ENCODE measurements around the gene CFAP73.

CFAP73 gene

GRCh38 chr12:113171543-113171942 is 22.0 kb downstream of the CFAP73 start:
- peak overlapping the region; percentile 86 for H3K4me2 ChIP-seq
- peak overlapping the region; percentile 94 for H3K27ac ChIP-seq
- H3K4me1 ChIP-seq = peaks cover 86% of the 10 kb centered on the region
- H3K4me3 ChIP-seq = peak overlapping the region; percentile 23
- H4K20me1 ChIP-seq = no peaks in the 10 kb centered on the region
- H3K36me3 ChIP-seq = peaks cover 85% of the 10 kb centered on the region
- peak; percentile 72 for TF ChIP-seq Cebpa-rat (IDR thresholded peaks at IDR 0.05)
- H3K9me3 ChIP-seq = no peaks in the 10 kb centered on the region
- peak overlapping the region; percentile 79 for H3K9ac ChIP-seq
- H3K27me3 ChIP-seq = no peaks in the 10 kb centered on the region

GRCh38 chr12:113172185-113172584 is 22.7 kb downstream of the CFAP73 start:
- peaks cover 84% of the 10 kb centered on the region for H3K4me1 ChIP-seq
- H3K4me2 ChIP-seq = peak overlapping the region; percentile 86
- H4K20me1 ChIP-seq = no peaks in the 10 kb centered on the region
- no peaks in the 10 kb centered on the region for H3K27me3 ChIP-seq
- peaks cover 6% of the 10 kb centered on the region for H3K9me3 ChIP-seq
- peak overlapping the region; percentile 94 for H3K27ac ChIP-seq
- peak overlapping the region; percentile 26; the same call in 1 of the 2 replicates for H3K4me3 ChIP-seq
- H3K9ac ChIP-seq = peak overlapping the region; percentile 79
- peaks cover 85% of the 10 kb centered on the region for H3K36me3 ChIP-seq
- TF ChIP-seq Cebpa-rat (IDR thresholded peaks at IDR 0.05) = no peak

- Histone ChIP-seq H3K9me3 (peaks cover 14% of the 10 kb centered on the region), H3K4me2 (peak overlapping the region; percentile 86), H3K27me3 (no peaks in the 10 kb centered on the region), H4K20me1 (no peaks in the 10 kb centered on the region), H3K4me1 (peaks cover 77% of the 10 kb centered on the region), H3K4me3 (peak overlapping the region; percentile 46), H3K27ac (peak overlapping the region; percentile 94), H3K36me3 (peaks cover 85% of the 10 kb centered on the region), H3K9ac (peak overlapping the region; percentile 79)
- TF ChIP-seq Cebpa-rat (IDR thresholded peaks at IDR 0.05) = no peak
Measured at GRCh38 chr12:113173081-113173698, 23.7 kb downstream of the CFAP73 start.

- H3K4me1 ChIP-seq = peaks cover 73% of the 10 kb centered on the region
- no peaks in the 10 kb centered on the region for H3K27me3 ChIP-seq
- peak overlapping the region; percentile 86 for H3K4me2 ChIP-seq
- peaks cover 14% of the 10 kb centered on the region for H3K9me3 ChIP-seq
- H3K9ac ChIP-seq = peak overlapping the region; percentile 79
- H3K36me3 ChIP-seq = peaks cover 85% of the 10 kb centered on the region
- peak overlapping the region; percentile 94 for H3K27ac ChIP-seq
- H4K20me1 ChIP-seq = 0 out of 2 replicates have a peak, but pooled peaks cover 2% of the 10 kb centered on the region
- peak overlapping the region; percentile 50 for H3K4me3 ChIP-seq
- TF ChIP-seq Cebpa-rat (IDR thresholded peaks at IDR 0.05) = no peak
Measured at GRCh38 chr12:113174461-113175384, 25.2 kb downstream of the CFAP73 start.

GRCh38 chr12:113179023-113179422 is 29.5 kb downstream of the CFAP73 start:
- TF ChIP-seq Cebpa-rat (IDR thresholded peaks at IDR 0.05) = no peak
- no peak overlapping the region for H3K4me3 ChIP-seq
- H3K4me1 ChIP-seq = peaks cover 47% of the 10 kb centered on the region
- H3K9me3 ChIP-seq = peaks cover 14% of the 10 kb centered on the region
- peak overlapping the region; percentile 16; the same call in 1 of the 2 replicates for H3K27ac ChIP-seq
- peaks cover 89% of the 10 kb centered on the region for H3K36me3 ChIP-seq
- H3K27me3 ChIP-seq = no peaks in the 10 kb centered on the region
- H3K9ac ChIP-seq = 0 out of 2 replicates have a peak overlapping the region, but pooled peaks have one; percentile 19
- peaks cover 43% of the 10 kb centered on the region for H4K20me1 ChIP-seq
- no peak overlapping the region for H3K4me2 ChIP-seq

GRCh38 chr12:113180333-113180732 is 30.8 kb downstream of the CFAP73 start:
- Histone ChIP-seq H3K4me1 (peaks cover 38% of the 10 kb centered on the region), H3K27ac (no peak overlapping the region), H4K20me1 (peaks cover 47% of the 10 kb centered on the region), H3K9ac (no peak overlapping the region), H3K36me3 (peaks cover 78% of the 10 kb centered on the region), H3K4me3 (no peak overlapping the region), H3K27me3 (no peaks in the 10 kb centered on the region), H3K4me2 (no peak overlapping the region), H3K9me3 (peaks cover 14% of the 10 kb centered on the region)
- no peak for TF ChIP-seq Cebpa-rat (IDR thresholded peaks at IDR 0.05)

- Histone ChIP-seq H3K27me3 (no peaks in the 10 kb centered on the region), H3K36me3 (peaks cover 71% of the 10 kb centered on the region), H3K4me3 (no peak overlapping the region), H3K4me2 (no peak overlapping the region), H3K4me1 (peaks cover 47% of the 10 kb centered on the region), H3K27ac (no peak overlapping the region), H3K9me3 (peaks cover 10% of the 10 kb centered on the region), H4K20me1 (peaks cover 58% of the 10 kb centered on the region), H3K9ac (no peak overlapping the region)
- TF ChIP-seq Cebpa-rat (IDR thresholded peaks at IDR 0.05) = no peak
Measured at GRCh38 chr12:113181975-113182374, 32.5 kb downstream of the CFAP73 start.

- Histone ChIP-seq H3K4me3 (no peak overlapping the region), H3K4me2 (peak overlapping the region; percentile 84; the same call in 1 of the 2 replicates), H4K20me1 (peaks cover 67% of the 10 kb centered on the region), H3K36me3 (peaks cover 66% of the 10 kb centered on the region), H3K9ac (no peak overlapping the region), H3K27ac (no peak overlapping the region), H3K4me1 (peaks cover 56% of the 10 kb centered on the region), H3K27me3 (no peaks in the 10 kb centered on the region), H3K9me3 (no peaks in the 10 kb centered on the region)
- TF ChIP-seq Cebpa-rat (IDR thresholded peaks at IDR 0.05) = no peak
Measured at GRCh38 chr12:113183030-113183589, 33.6 kb downstream of the CFAP73 start.

- peak overlapping the region; percentile 89 for H3K4me3 ChIP-seq
- TF ChIP-seq Cebpa-rat (IDR thresholded peaks at IDR 0.05) = no peak
- no peaks in the 10 kb centered on the region for H3K27me3 ChIP-seq
- H3K27ac ChIP-seq = peak overlapping the region; percentile 99
- no peaks in the 10 kb centered on the region for H3K9me3 ChIP-seq
- H3K4me1 ChIP-seq = peaks cover 46% of the 10 kb centered on the region
- H3K36me3 ChIP-seq = peaks cover 66% of the 10 kb centered on the region
- H3K9ac ChIP-seq = peak overlapping the region; percentile 98
- peaks cover 74% of the 10 kb centered on the region for H4K20me1 ChIP-seq
- H3K4me2 ChIP-seq = peak overlapping the region; percentile 84
Measured at GRCh38 chr12:113184098-113184899, 34.8 kb downstream of the CFAP73 start.

Data from BLaER1 (cell line).